ENCODE data around the gene COPRS.

COPRS gene

GRCh38 chr17:31806921-31807320 lies 52.1 kb downstream of the COPRS start:
- DNase-seq = no peak

GRCh38 chr17:31803494-31804213 lies 55.4 kb downstream of the COPRS start:
- no peak for DNase-seq

- DNase-seq = no peak
These were observed 56.5 kb downstream of the COPRS start for GRCh38 chr17:31802502-31802901.

All from NCI-H1092 (cell line).